ENCODE results near the gene MAP4K2.

- no peak for TF ChIP-seq CTCF (IDR thresholded peaks at IDR 0.05)
- no peak for TF ChIP-seq SMC3 (IDR thresholded peaks at IDR 0.05; ENCODE audit: low read depth, low read length)
- TF ChIP-seq NRF1 (IDR thresholded peaks at IDR 0.05; ENCODE audit: low read depth, low read length) = no peak
These were observed 23.8 kb upstream of the MAP4K2 start for GRCh38 chr11:64826578-64827450.
